ENCODE measurements around the gene SMCO4. TPM values are rescaled to one million over a fixed set of nuclear protein-coding genes. Genes with fewer than 3 reads are reported as not detected.

Gene SMCO4
- total RNA-seq, 8 experiments from 2014 or later = 1.1 to 19.2 (median 5.8) TPM

- H3K27ac ChIP-seq = no peak overlapping the region
- WGBS, 10 experiments = 38 to 97% (median 75%) methylated on average over 1 to 3 of the region's 3 CpGs
- in situ Hi-C loops (cut with MboI; ENCODE audit: low pct_unique_long_range_greater_than_20kb in 2 of 9, low sequenced_read_pairs in 9 of 9, unreplicated experiment in 9 of 9) = no loop called here
- no peak overlapping the region for H3K4me3 ChIP-seq
- ATAC-seq (replicated peaks in 6 of 8) = no peak
- H3K4me1 ChIP-seq (replicated peaks in 1 of 2) = peaks cover 0 to 3% of the 10 kb centered on the region in 2 donors
Measured at GRCh38 chr11:93572621-93573020, 29.4 kb upstream of the SMCO4 start.

- in situ Hi-C loops (cut with MboI; ENCODE audit: low pct_unique_long_range_greater_than_20kb in 2 of 9, low sequenced_read_pairs in 9 of 9, unreplicated experiment in 9 of 9) = no loop called here
- no peak for ATAC-seq (replicated peaks in 6 of 8)
- no peak overlapping the region for H3K4me3 ChIP-seq
- peaks cover 0 to 5% of the 10 kb centered on the region in 2 donors for H3K4me1 ChIP-seq (replicated peaks in 1 of 2)
- 50 to 100% (median 82%) methylated on average over 1 of the region's 1 CpG; no CpG with 5 or more reads in 4 of the 10 experiments for WGBS, 10 experiments
- H3K27ac ChIP-seq = no peak overlapping the region
Measured at GRCh38 chr11:93572171-93572570, 29.0 kb upstream of the SMCO4 start.

GRCh38 chr11:93571612-93572011 lies 28.4 kb upstream of the SMCO4 start:
- no peak for ATAC-seq (replicated peaks in 6 of 8)
- Histone ChIP-seq H3K4me1 (replicated peaks in 1 of 2) (peaks cover 0 to 5% of the 10 kb centered on the region in 2 donors), H3K4me3 (no peak overlapping the region), H3K27ac (no peak overlapping the region)
- in situ Hi-C loops (cut with MboI; ENCODE audit: low pct_unique_long_range_greater_than_20kb in 2 of 9, low sequenced_read_pairs in 9 of 9, unreplicated experiment in 9 of 9) = no loop called here
- WGBS, 10 experiments = 25 to 89% (median 77%) methylated on average over 1 to 7 of the region's 7 CpGs; no CpG with 5 or more reads in 3 of the 10 experiments

- Histone ChIP-seq H3K4me1 (replicated peaks in 1 of 2) (peaks cover 0 to 5% of the 10 kb centered on the region in 2 donors), H3K4me3 (no peak overlapping the region), H3K27ac (no peak overlapping the region)
- in situ Hi-C loops (cut with MboI; ENCODE audit: low pct_unique_long_range_greater_than_20kb in 2 of 9, low sequenced_read_pairs in 9 of 9, unreplicated experiment in 9 of 9) = no loop called here
- ATAC-seq (replicated peaks in 6 of 8) = peak in 6 of 8 experiments; percentile 25 to 85 (median 66)
- 13 to 73% (median 45%) methylated on average over 2 to 5 of the region's 5 CpGs; no CpG with 5 or more reads in 3 of the 10 experiments for WGBS, 10 experiments
Measured at GRCh38 chr11:93570759-93571413, 27.7 kb upstream of the SMCO4 start.

GRCh38 chr11:93569496-93569895 lies 26.3 kb upstream of the SMCO4 start:
- in situ Hi-C loops (cut with MboI; ENCODE audit: low pct_unique_long_range_greater_than_20kb in 2 of 9, low sequenced_read_pairs in 9 of 9, unreplicated experiment in 9 of 9) = no loop called here
- no peak overlapping the region for H3K27ac ChIP-seq
- no peak for ATAC-seq (replicated peaks in 6 of 8)

GRCh38 chr11:93568726-93569125 lies 25.5 kb upstream of the SMCO4 start:
- Histone ChIP-seq H3K4me1 (replicated peaks in 1 of 2) (peaks cover 0 to 5% of the 10 kb centered on the region in 2 donors), H3K4me3 (no peak overlapping the region), H3K27ac (no peak overlapping the region)
- ATAC-seq (replicated peaks in 6 of 8) = no peak
- 13 to 90% (median 67%) methylated on average over 1 to 2 of the region's 2 CpGs; no CpG with 5 or more reads in 1 of the 10 experiments for WGBS, 10 experiments
- in situ Hi-C loops (cut with MboI; ENCODE audit: low pct_unique_long_range_greater_than_20kb in 2 of 9, low sequenced_read_pairs in 9 of 9, unreplicated experiment in 9 of 9) = no loop called here

More at GRCh38 chr11:93569496-93569895, 26.3 kb upstream of the SMCO4 start:
- Histone ChIP-seq H3K4me3 (no peak overlapping the region), H3K4me1 (replicated peaks in 1 of 2) (peaks cover 0 to 5% of the 10 kb centered on the region in 2 donors)

GRCh38 chr11:93567401-93567895 lies 24.3 kb upstream of the SMCO4 start:
- peaks cover 0 to 5% of the 10 kb centered on the region in 2 donors for H3K4me1 ChIP-seq (replicated peaks in 1 of 2)
- H3K27ac ChIP-seq = no peak overlapping the region
- no peak overlapping the region for H3K4me3 ChIP-seq
- 0 to 70% (median 46%) methylated on average over 1 to 6 of the region's 7 CpGs; no CpG with 5 or more reads in 2 of the 10 experiments for WGBS, 10 experiments
- in situ Hi-C loops (cut with MboI; ENCODE audit: low pct_unique_long_range_greater_than_20kb in 2 of 9, low sequenced_read_pairs in 9 of 9, unreplicated experiment in 9 of 9) = no loop called here
- peak in 2 of 8 experiments; percentile 94 to 99 for ATAC-seq (replicated peaks in 6 of 8)

GRCh38 chr11:93564895-93565294 lies 21.7 kb upstream of the SMCO4 start:
- Histone ChIP-seq H3K4me1 (replicated peaks in 1 of 2) (peaks cover 5 to 8% of the 10 kb centered on the region in 2 donors), H3K4me3 (no peak overlapping the region), H3K27ac (no peak overlapping the region)
- no peak for ATAC-seq (replicated peaks in 6 of 8)
- in situ Hi-C loops (cut with MboI; ENCODE audit: low pct_unique_long_range_greater_than_20kb in 2 of 9, low sequenced_read_pairs in 9 of 9, unreplicated experiment in 9 of 9) = no loop called here
- WGBS, 10 experiments = 35 to 100% (median 82%) methylated on average over 1 to 3 of the region's 3 CpGs

- in situ Hi-C loops (cut with MboI; ENCODE audit: low pct_unique_long_range_greater_than_20kb in 2 of 9, low sequenced_read_pairs in 9 of 9, unreplicated experiment in 9 of 9) = no loop called here
Measured at GRCh38 chr11:93563857-93564256, 20.7 kb upstream of the SMCO4 start.

GRCh38 chr11:93560199-93560932 lies 17.2 kb upstream of the SMCO4 start:
- peak; percentile 44 to 90 (median 84) for ATAC-seq (replicated peaks in 6 of 8)
- Histone ChIP-seq H3K4me3 (no peak overlapping the region), H3K27ac (no peak overlapping the region), H3K4me1 (replicated peaks in 1 of 2) (peaks cover 5% of the 10 kb centered on the region in 2 donors)
- WGBS, 10 experiments = 0 to 63% (median 45%) methylated on average over 1 to 3 of the region's 3 CpGs; no CpG with 5 or more reads in 2 of the 10 experiments
- in situ Hi-C loops (cut with MboI; ENCODE audit: low pct_unique_long_range_greater_than_20kb in 2 of 9, low sequenced_read_pairs in 9 of 9, unreplicated experiment in 9 of 9) = no loop called here

More at GRCh38 chr11:93563857-93564256, 20.7 kb upstream of the SMCO4 start:
- H3K4me1 ChIP-seq (replicated peaks in 1 of 2) = peaks cover 5 to 8% of the 10 kb centered on the region in 2 donors
- H3K4me3 ChIP-seq = no peak overlapping the region
- ATAC-seq (replicated peaks in 6 of 8) = no peak
- H3K27ac ChIP-seq = no peak overlapping the region

GRCh38 chr11:93559681-93560080 lies 16.5 kb upstream of the SMCO4 start:
- H3K4me1 ChIP-seq (replicated peaks in 1 of 2) = peaks cover 5% of the 10 kb centered on the region in 2 donors
- no peak overlapping the region for H3K27ac ChIP-seq
- no peak overlapping the region for H3K4me3 ChIP-seq
- in situ Hi-C loops (cut with MboI; ENCODE audit: low pct_unique_long_range_greater_than_20kb in 2 of 9, low sequenced_read_pairs in 9 of 9, unreplicated experiment in 9 of 9) = loop anchor here in 1 of 9 experiments (10.0 kb wide), 1 partner anchor 325 kb away; no protein-coding TSS in a partner anchor
- no peak for ATAC-seq (replicated peaks in 6 of 8)
- 0 to 100% (median 72%) methylated on average over 1 to 3 of the region's 3 CpGs; no CpG with 5 or more reads in 5 of the 10 experiments for WGBS, 10 experiments

GRCh38 chr11:93552874-93553273 lies 9.7 kb upstream of the SMCO4 start:
- H3K27ac ChIP-seq = no peak overlapping the region
- ATAC-seq (replicated peaks in 6 of 8) = no peak
- no peak overlapping the region for H3K4me3 ChIP-seq
- in situ Hi-C loops (cut with MboI; ENCODE audit: low pct_unique_long_range_greater_than_20kb in 2 of 9, low sequenced_read_pairs in 9 of 9, unreplicated experiment in 9 of 9) = loop anchor here in 1 of 9 experiments (10.0 kb wide), 1 partner anchor 318 kb away; no protein-coding TSS in a partner anchor
- 43 to 100% (median 83%) methylated on average over 1 of the region's 1 CpG; no CpG with 5 or more reads in 5 of the 10 experiments for WGBS, 10 experiments
- H3K4me1 ChIP-seq (replicated peaks in 1 of 2) = no peaks in the 10 kb centered on the region

GRCh38 chr11:93549976-93550375 lies 6.8 kb upstream of the SMCO4 start:
- no peak overlapping the region for H3K4me3 ChIP-seq
- in situ Hi-C loops (cut with MboI; ENCODE audit: low pct_unique_long_range_greater_than_20kb in 2 of 9, low sequenced_read_pairs in 9 of 9, unreplicated experiment in 9 of 9) = loop anchor here in 2 of 9 experiments (10.0 to 25.0 kb wide), 2 partner anchors 313 to 315 kb away; no protein-coding TSS in a partner anchor
- no peak overlapping the region for H3K27ac ChIP-seq
- no peak for ATAC-seq (replicated peaks in 6 of 8)
- WGBS, 10 experiments = 40 to 93% (median 87%) methylated on average over 2 to 4 of the region's 4 CpGs; no CpG with 5 or more reads in 3 of the 10 experiments
- no peaks in the 10 kb centered on the region for H3K4me1 ChIP-seq (replicated peaks in 1 of 2)

Measured in motor neuron (in vitro differentiated cells).